Muscle of leg (tissue), 11 donors: ENCODE results near the gene PPP6R1. TPM values are rescaled to one million over a fixed set of nuclear protein-coding genes. Genes with fewer than 3 reads are reported as not detected.
"Not testable (repeated sequence)": the region's sequence is repeated elsewhere in the genome, so short reads cannot be mapped to it uniquely, and the experiment has no call there.

Source experiments
- DNase-seq: peaks from one replicate; pipeline ENCODE4 v3.0.0; 2013
- H3K27ac ChIP-seq: one replicate; pipeline ENCODE4 v1.5.1; 2013; ENCODE audit warnings: mild to moderate bottlenecking, low read length, control low read depth
- H3K27me3 ChIP-seq: one replicate; pipeline ENCODE4 v1.6.1; 2013; ENCODE audit warnings: low read length; ENCODE audit not compliant: control insufficient read depth, insufficient read depth
- H3K36me3 ChIP-seq: one replicate; pipeline ENCODE4 v1.6.1; 2013; ENCODE audit warnings: low read length; ENCODE audit not compliant: control insufficient read depth, insufficient read depth
- H3K4me1 ChIP-seq: one replicate; pipeline ENCODE4 v1.6.1; 2013; ENCODE audit warnings: low read length; ENCODE audit not compliant: control insufficient read depth, insufficient read depth
- H3K4me3 ChIP-seq: one replicate; pipeline ENCODE4 v1.5.1; 2013; ENCODE audit warnings: low read length, control low read depth
- H3K9me3 ChIP-seq: replicated peaks from 2 replicates; pipeline ENCODE4 v1.6.1; 2013; ENCODE audit warnings: low read depth, low read length; ENCODE audit not compliant: control insufficient read depth
- WGBS: methylation state at CpG from one replicate; pipeline ENCODE4 v1.1.5; 2013; ENCODE audit warnings: missing lambda C conversion rate; ENCODE audit not compliant: insufficient coverage; 5-methylcytosine and 5-hydroxymethylcytosine counted together
- polyA plus RNA-seq, 8 donors: library from polyadenylated mRNA; unstranded; fragments of 120-200 nt; gene quantifications; one replicate each; pipeline versions ENCODE4 v1.2.1 to v1.2.3, GENCODE V29; 2013; ENCODE audit warnings: inconsistent platforms in 1 of 8, low replicate concordance in 1 of 8; ENCODE audit not compliant: insufficient read length in 8 of 8, insufficient read depth in 1 of 8
- total RNA-seq: library from RNA; stranded (reverse); fragments of 120-200 nt; gene quantifications from one replicate; pipeline ENCODE4 v1.2.4, GENCODE V29; 2013

Gene PPP6R1
- total and polyA plus RNA-seq, 9 donors = 12.5 to 37.2 (median 32.1) TPM

DNA sequence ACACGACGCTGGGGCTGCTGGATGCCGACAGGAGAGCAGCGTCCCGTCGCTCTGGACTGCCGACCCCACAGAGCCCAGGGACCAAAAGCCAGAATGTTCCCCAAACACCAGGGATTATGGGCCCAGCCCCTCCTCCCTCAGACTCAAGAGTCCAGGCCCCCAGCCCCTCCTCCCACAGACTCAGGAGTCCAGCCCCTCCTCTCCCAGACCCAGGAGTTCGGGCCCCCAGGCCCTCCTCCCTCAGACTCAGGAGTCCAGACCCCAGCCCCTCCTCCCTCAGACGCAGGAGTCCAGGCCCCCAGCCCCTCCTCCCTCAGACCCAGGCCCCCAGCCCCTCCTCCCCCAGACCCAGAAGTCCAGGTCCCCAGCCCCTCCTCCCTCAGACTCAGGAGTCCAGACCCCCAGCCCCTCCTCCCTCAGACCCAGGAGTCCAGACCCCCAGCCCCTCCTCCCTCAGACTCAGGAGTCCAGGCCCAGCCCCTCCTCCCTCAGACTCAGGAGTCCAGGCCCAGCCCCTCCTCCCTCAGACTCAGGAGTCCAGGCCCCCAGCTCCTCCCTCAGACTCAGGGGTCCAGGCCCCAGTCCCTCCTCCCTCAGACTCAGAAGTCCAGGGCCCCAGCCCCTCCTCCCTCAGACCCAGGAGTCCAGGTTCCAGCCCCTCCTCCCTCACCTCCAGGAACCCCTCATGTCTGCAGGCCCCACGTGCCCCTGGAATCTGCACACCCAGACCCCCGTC, 34.0 kb downstream of the PPP6R1 start:
- not testable (repeated sequence) for H3K4me1 ChIP-seq, H3K9me3 ChIP-seq, H3K4me3 ChIP-seq, H3K27ac ChIP-seq, H3K27me3 ChIP-seq, DNase-seq
- H3K36me3 ChIP-seq = peaks cover 36% of the 10 kb centered on the region
- WGBS = 41% methylated on average over 8 of the region's 11 CpGs

DNA sequence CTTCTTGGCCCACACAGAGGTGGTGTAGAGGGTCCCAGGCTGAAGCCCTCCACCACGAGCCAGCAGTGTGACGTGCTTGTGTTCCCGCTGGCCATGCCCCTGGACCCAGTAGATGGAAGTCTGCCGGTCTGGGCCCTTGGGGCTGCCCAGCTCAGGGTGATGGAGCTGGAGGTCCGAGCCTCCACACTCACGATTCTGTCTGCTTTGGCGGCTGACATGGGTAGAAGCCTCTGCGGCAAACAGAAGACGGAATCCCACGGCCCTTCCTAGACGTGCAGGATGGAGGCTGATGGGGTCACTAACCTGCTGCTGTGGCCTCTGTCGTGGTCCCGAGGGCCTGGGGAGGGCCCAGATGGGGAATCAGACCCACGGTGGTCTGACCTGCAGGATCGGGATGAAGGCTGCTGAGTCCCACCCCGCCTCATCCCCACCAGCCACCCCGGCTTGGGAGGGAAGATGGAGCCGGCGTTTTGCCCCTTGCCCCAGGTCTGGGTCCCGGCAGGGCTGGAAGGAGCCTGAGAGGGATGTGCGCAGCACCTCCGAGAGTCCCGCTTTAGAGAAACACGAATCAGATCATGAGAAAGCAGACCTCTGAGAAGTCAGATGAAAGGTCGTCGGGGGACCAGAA, 34.7 kb downstream of the PPP6R1 start:
- H3K9me3 ChIP-seq = no peaks in the 10 kb centered on the region
- no peak overlapping the region for H3K4me3 ChIP-seq
- H3K27me3 ChIP-seq = no peaks in the 10 kb centered on the region
- H3K27ac ChIP-seq = no peak overlapping the region
- DNase-seq = no peak
- H3K36me3 ChIP-seq = peaks cover 29% of the 10 kb centered on the region
- no peaks in the 10 kb centered on the region for H3K4me1 ChIP-seq
- 76% methylated on average over 17 of the region's 26 CpGs for WGBS

DNA sequence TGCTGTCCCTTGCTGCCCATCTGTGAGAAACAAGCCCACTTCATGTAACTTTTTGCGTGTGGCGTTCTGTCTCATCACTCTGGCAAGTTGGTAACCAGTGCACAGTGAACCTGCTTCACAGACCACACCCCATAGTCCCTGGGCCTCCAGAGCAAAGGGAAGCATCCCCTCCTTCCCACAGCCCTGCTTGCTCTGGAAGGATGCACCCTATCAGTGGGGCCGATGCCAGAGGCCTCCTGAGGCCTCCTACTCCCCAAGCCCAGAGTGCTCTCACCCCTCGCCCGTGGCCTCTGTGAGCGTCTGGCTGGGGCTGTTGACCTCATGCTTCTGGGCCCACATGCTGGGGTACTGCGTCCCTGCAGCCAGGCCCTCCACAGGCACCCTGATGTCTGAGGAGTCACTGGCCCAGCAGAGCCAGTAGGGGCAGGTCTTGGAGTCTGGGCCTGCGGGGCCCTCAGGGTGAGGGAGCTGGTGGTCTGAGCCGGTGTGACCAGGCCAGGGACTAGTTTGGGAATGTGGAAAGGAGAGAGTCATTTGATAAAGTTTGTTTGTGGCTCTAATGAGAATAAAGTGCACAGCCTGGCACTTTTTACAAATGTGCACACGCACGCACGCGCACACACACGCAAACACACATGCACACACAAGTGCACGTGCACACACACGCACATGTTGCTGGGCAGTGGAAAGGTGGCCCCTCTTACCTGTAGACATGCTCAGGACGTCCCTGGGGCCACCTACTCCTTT, 35.4 kb downstream of the PPP6R1 start:
- DNase-seq = no peak
- peaks cover 22% of the 10 kb centered on the region for H3K36me3 ChIP-seq
- no peaks in the 10 kb centered on the region for H3K4me1 ChIP-seq
- H3K4me3 ChIP-seq = no peak overlapping the region
- WGBS = 87% methylated on average over 11 of the region's 17 CpGs
- H3K27ac ChIP-seq = no peak overlapping the region
- H3K27me3 ChIP-seq = no peaks in the 10 kb centered on the region
- no peaks in the 10 kb centered on the region for H3K9me3 ChIP-seq

DNA sequence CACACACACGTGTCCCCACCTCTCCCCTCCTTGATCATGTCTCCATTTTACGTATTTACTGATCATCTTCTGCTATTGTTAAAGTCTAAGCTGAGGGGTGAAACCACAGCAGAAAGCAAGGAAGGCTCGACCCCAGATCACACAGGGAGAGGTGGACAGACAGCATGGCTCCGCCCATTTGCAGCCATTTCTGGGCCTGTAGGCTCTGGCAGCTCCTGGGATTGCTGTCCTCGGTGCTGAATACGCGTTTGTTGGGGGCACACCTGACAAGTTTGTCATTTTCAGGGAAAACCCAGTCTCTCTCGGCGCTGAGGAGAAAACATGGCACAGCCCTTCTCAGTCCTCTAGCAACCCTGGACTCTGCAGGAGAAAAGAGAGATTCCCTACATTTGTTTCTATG, 38.3 kb downstream of the PPP6R1 start:
- 68% methylated on average over 8 of the region's 9 CpGs for WGBS

DNA sequence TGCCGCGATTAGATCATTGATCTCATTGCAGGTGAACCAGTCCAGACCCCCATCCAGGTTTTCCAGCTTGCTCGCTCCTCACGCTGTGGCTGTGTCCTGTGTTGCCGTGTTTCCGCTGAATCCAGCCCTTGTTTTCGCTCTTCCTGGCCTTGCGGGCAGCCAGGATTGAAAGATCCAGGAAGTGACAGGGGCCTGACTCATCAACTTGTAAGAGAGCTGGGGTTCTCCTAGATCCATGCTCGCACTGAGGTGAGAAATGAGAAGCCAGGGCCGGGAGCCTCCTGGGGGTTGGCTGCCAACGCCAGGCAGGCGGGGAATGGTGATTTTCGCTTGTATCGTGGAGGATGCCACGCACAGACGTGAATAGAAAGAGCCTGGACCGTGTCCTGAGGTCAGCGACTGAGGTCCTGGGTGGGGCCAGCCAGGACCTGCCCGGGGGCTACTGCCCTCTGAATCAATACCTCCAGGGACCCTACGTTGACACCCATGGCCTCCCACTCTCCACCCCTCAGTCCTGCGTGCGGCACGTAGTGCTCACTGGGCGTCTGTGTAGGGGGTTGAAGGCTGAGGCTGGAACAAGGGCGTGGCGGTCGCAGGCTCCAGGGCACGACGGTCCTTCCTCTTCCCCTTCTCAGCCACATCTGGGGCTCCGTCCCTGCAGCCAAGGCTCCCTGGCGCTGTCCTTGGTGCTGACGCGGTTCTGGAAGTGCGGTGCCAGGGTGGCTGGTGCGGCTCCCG, 42.2 kb downstream of the PPP6R1 start:
- Histone ChIP-seq H3K27ac (peak overlapping the region; percentile 49), H3K4me1 (peaks cover 11% of the 10 kb centered on the region), H3K9me3 (peaks cover 6% of the 10 kb centered on the region), H3K36me3 (no peaks in the 10 kb centered on the region), H3K27me3 (no peaks in the 10 kb centered on the region), H3K4me3 (peak overlapping the region; percentile 41)
- peak; percentile 91 for DNase-seq
- 3% methylated on average over 23 of the region's 36 CpGs for WGBS

More for the DNA sequence above, 38.3 kb downstream of the PPP6R1 start:
- H3K4me1 ChIP-seq = peaks cover 11% of the 10 kb centered on the region
- H3K4me3 ChIP-seq = no peak overlapping the region
- DNase-seq = no peak
- H3K36me3 ChIP-seq = no peaks in the 10 kb centered on the region
- H3K9me3 ChIP-seq = no peaks in the 10 kb centered on the region
- H3K27ac ChIP-seq = no peak overlapping the region
- H3K27me3 ChIP-seq = no peaks in the 10 kb centered on the region

DNA sequence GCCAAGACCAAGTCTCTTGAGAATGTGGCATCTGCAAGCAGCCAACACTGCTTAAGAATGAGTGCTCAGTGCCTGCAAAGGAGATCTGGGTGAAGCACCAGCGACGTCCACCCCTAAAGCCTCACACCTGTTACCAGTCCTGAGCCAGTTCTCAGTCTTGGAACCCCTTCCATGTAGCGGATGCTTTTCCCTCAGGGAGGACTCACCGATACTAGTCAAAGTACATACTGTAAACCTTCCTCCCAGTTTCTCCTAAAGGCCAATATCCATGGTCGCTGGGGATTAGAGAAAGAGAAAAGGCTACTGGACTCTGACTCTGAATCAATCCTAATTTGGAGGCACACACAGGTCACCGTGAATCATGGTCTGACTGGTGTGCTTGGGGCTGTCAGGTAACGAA, 45.3 kb downstream of the PPP6R1 start:
- Histone ChIP-seq H3K9me3 (peaks cover 6% of the 10 kb centered on the region), H3K4me3 (no peak overlapping the region), H3K36me3 (no peaks in the 10 kb centered on the region), H3K4me1 (peaks cover 11% of the 10 kb centered on the region), H3K27ac (no peak overlapping the region), H3K27me3 (no peaks in the 10 kb centered on the region)
- 88% methylated on average over 5 of the region's 7 CpGs for WGBS
- DNase-seq = no peak

DNA sequence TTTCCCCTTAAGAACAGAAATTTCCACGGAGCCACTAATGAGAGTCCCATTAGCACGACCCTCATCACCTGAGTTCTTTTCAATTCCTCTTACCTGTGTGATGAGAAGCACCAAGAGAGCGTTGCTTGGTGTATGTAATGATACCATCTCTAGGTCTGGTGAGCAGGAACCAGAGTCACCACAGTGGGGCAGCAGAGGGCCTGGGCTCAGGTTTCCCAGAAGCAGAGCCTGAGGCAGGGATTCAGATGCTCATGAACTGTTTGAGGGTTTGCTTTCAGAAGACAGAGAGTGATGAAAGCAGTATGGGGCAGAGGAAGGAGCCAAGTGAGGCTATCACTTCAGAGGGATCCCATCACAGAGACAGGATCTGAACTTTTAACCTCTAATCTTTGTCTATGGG, 46.4 kb downstream of the PPP6R1 start:
- H3K4me3 ChIP-seq = no peak overlapping the region
- no peaks in the 10 kb centered on the region for H3K27me3 ChIP-seq
- WGBS = no CpG with 5 or more reads among the region's 3 CpGs
- H3K9me3 ChIP-seq = peaks cover 6% of the 10 kb centered on the region
- H3K27ac ChIP-seq = no peak overlapping the region
- no peaks in the 10 kb centered on the region for H3K36me3 ChIP-seq
- DNase-seq = no peak
- H3K4me1 ChIP-seq = peaks cover 11% of the 10 kb centered on the region

DNA sequence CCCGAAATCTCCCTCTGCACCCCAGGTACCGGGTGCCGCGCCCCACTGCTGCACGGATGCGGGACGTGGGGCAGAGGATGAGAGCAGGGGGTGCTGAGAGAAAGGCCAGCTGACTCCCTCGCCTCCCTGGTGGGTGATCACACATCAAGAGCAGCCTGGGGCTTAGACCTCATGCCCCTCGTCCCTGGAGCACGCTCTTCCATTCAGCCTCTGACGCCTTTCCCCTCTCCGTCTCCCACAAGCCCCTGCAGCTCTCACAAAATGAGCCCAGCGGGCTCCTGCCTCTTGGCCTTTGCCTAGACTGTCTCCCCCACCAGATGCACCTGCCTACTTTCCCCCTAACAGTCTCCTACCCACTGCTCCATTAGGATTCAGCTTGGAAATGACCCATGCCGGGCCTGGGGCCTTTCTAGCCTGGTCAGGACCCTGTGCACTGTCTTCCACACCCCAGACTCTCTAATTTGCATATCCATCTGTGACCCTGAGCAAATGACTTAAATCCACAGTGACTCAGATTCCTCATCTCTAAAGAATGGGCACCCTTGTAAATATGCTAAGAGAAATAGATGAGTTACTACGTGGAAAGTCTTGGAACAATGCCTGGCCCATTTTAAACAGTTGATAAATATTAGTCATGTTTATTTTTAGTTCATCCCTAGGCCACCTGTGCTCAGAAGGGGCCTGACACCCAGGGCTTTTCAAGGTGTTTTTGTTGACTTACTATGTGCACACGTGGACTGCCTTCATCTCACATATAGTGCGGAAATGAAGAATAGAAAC, 48.9 kb downstream of the PPP6R1 start:
- Histone ChIP-seq H3K9me3 (peaks cover 6% of the 10 kb centered on the region), H3K4me1 (peaks cover 7% of the 10 kb centered on the region), H3K36me3 (no peaks in the 10 kb centered on the region), H3K27me3 (peaks cover 3% of the 10 kb centered on the region), H3K27ac (no peak overlapping the region), H3K4me3 (no peak overlapping the region)
- DNase-seq = no peak
- 41% methylated on average over 6 of the region's 17 CpGs for WGBS

DNA sequence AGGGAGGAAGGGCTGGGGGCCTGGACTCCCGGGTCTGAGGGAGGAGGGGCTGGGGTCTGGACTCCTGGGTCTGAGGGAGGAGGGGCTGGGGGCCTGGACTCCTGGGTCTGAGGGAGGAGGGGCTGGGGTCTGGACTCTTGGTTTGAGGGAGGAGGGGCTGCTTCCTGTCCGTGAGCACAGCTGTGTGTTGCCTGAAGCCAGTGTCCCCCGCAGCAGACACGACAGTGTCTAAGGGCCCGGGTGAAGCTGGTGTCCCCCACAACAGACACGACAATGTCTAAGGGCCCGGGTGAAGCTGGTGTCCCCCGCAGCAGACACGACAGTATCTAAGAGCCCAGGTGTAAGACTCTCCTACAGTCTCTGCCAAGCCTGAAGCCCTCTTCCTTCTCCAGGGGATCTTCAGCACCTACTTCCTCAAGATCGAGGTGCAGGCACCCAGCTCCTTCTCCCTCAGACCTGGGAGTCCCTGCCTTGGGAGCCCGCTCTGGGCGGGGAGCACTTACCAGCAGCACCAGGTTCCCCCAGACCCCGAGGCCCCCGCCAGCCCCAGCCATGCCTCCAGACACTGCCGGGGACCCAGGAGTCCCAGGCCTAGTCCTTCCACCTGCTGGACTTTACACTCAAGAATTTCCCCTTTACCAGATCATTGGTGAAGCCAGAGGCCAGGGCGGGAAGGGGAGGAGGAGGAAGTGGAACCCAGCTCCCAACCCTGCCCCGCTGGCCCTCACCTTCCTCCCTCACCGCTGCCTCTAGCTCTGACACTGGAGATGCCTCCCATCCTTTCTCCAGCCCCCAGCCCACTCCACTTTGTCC, 49.7 kb downstream of the PPP6R1 start, which contains the start of gene PTPRH:
Gene PTPRH, minus strand, starts transcription at position 622 of the 813 bp plus-strand sequence. Its CDS starts 68 bp downstream, at position 554.
- Histone ChIP-seq H3K4me3 (no peak within 1 kb of the TSS), H3K4me1 (peaks cover 7% of the 10 kb centered on the region), H3K27me3 (peaks cover 3% of the 10 kb centered on the region), H3K9me3 (peaks cover 6% of the 10 kb centered on the region), H3K36me3 (no peaks in the 10 kb centered on the region), H3K27ac (no peak within 1 kb of the TSS)
- no peak for DNase-seq
- WGBS = 42% methylated on average over 11 of the region's 18 CpGs
